ENCODE measurements around the gene FBXO3. TPM values are rescaled to one million over a fixed set of nuclear protein-coding genes. Genes with fewer than 3 reads are reported as not detected.
A peak's percentile ranks its signal among the peaks of the same experiment; 100 is the strongest.

The FBXO3 gene
- total RNA-seq, 1 experiment from 2014 or later: 29.6 TPM

DNA sequence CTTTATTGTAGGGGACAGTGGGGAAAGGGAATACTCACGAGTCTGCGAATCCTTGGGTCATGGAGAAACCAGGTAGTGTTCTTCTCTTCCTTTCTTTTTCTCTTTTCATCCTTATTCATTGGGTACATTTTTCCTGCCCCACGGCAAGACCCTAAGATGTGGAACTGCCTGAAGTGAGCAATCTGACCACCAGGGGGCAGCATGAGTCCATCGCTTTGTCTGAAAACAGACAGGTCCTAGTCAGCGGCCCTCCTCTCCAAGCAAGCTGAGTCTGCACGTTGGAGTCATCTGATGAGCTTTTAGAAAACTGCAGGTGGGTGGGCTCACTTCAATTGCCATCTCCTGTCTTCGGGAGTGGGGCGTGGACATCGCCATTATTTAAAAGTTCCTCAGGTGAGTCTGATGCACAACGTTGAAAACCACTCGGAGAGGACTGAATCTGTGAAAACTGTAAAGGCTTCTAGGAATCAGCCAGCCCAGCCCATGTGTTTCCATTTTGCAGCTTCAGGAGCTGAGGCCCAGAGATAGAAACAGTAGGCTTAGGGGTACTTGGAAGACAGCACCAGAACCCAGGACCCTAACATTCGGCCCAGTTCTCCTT is 34.0 kb upstream of the FBXO3 start:
- H3K36me3 ChIP-seq (ENCODE audit: control insufficient read depth, insufficient read depth, low read length): no peaks in the 10 kb centered on the region
- intact Hi-C loops (cut with micrococcal nuclease; ENCODE audit: unreplicated experiment): loop anchor here (1.0 kb wide), 1 partner anchor 21 kb away; no protein-coding TSS in a partner anchor
- Mint-ChIP-seq H3K4me3 (ENCODE audit: unreplicated experiment) (no peak overlapping the region), H3K27ac (ENCODE audit: unreplicated experiment) (no peak overlapping the region), H3K4me1 (ENCODE audit: low read depth, unreplicated experiment) (no peaks in the 10 kb centered on the region), H3K36me3 (ENCODE audit: insufficient read depth, unreplicated experiment) (no peaks in the 10 kb centered on the region), H3K27me3 (ENCODE audit: insufficient read depth, unreplicated experiment) (peaks cover 24% of the 10 kb centered on the region), H3K9me3 (ENCODE audit: unreplicated experiment) (no peaks in the 10 kb centered on the region)
- ChIA-PET POLR2A (no interaction called here), CTCF (interaction anchor here (0.5 to 2.6 kb wide), 11 partner anchors 8 to 1203 kb away, joined by 3 to 24 read pairs (median 4); partner anchors contain the start of gene CD59)
- H3K4me3 ChIP-seq (ENCODE audit: low read depth, low read length): no peak overlapping the region
- BruUV-seq (replicated peaks): no TSS peak
- H3K9me3 ChIP-seq: no peaks in the 10 kb centered on the region
- H3K27me3 ChIP-seq (replicated peaks; ENCODE audit: control insufficient read depth, insufficient read depth, low read length): no peaks in the 10 kb centered on the region
- no peaks in the 10 kb centered on the region for H3K4me1 ChIP-seq
- DNase-seq: peak; percentile 83 to 90
- peak; percentile 94 to 95 for TF ChIP-seq CTCF (IDR thresholded peaks at IDR 0.05; ENCODE audit: insufficient read depth in 1 of 2, low read depth in 1 of 2, low read length in 1 of 2, severe bottlenecking in 1 of 2, unreplicated experiment in 1 of 2)

GRCh38 chr11:33804471-33804870 is 30.2 kb upstream of the FBXO3 start:
- Mint-ChIP-seq H3K27me3 (ENCODE audit: insufficient read depth, unreplicated experiment) (peaks cover 33% of the 10 kb centered on the region), H3K4me1 (ENCODE audit: low read depth, unreplicated experiment) (peaks cover 12% of the 10 kb centered on the region), H3K9me3 (ENCODE audit: unreplicated experiment) (no peaks in the 10 kb centered on the region), H3K36me3 (ENCODE audit: insufficient read depth, unreplicated experiment) (no peaks in the 10 kb centered on the region), H3K27ac (ENCODE audit: unreplicated experiment) (no peak overlapping the region), H3K4me3 (ENCODE audit: unreplicated experiment) (no peak overlapping the region)
- intact Hi-C loops (cut with micrococcal nuclease; ENCODE audit: unreplicated experiment): no loop called here
- H3K36me3 ChIP-seq (ENCODE audit: control insufficient read depth, insufficient read depth, low read length): no peaks in the 10 kb centered on the region
- BruUV-seq (replicated peaks): no TSS peak
- TF ChIP-seq CTCF (IDR thresholded peaks at IDR 0.05; ENCODE audit: insufficient read depth in 1 of 2, low read depth in 1 of 2, low read length in 1 of 2, severe bottlenecking in 1 of 2, unreplicated experiment in 1 of 2): no peak
- DNase-seq: no peak
- CTCF ChIA-PET: no interaction called here
- no peaks in the 10 kb centered on the region; the same call in 1 of the 2 replicates for H3K27me3 ChIP-seq (replicated peaks; ENCODE audit: control insufficient read depth, insufficient read depth, low read length)
- H3K9me3 ChIP-seq: no peaks in the 10 kb centered on the region
- peaks cover 11% of the 10 kb centered on the region; the same call in 1 of the 2 replicates for H3K4me1 ChIP-seq
- no peak overlapping the region for H3K4me3 ChIP-seq (ENCODE audit: low read depth, low read length)
- POLR2A ChIA-PET: no interaction called here

DNA sequence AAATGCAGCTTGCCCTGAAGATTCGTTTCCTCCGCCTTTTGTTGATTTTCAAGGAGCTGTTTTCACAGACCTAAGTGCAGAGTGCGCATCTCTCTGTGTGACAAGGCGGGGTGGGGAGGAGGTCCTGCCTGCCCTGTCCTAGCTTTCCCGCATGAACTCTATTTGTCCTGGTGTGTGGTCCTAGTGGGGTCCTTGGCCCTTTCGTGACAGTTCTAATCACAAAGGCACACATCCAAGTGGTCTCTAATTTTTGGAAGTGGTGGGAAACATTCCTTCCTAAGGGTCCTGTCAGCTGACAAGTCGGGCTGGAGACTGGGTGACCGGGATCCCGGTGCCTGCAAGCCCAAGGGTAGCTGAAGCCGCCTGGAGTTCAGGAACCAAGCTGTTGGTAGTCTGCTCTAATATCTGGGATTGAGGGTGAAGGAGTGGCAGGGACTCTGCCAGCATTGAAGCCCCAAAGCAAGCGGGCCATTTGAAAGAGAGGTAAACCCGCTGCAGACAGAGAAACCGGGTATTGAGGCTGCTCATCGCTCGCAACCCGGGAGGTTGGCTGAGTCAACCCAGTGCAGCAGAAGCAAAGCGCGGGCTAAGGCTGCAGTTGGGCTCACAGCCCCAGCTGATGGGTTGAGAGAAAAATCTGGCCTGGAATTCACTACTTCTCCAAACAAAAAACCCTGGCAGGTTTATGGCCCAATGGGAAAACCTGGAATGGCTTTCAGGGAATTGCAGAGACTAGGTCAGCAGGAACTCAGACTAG is 28.1 kb upstream of the FBXO3 start:
- intact Hi-C loops (cut with micrococcal nuclease; ENCODE audit: unreplicated experiment): no loop called here
- H3K36me3 Mint-ChIP-seq (ENCODE audit: insufficient read depth, unreplicated experiment): no peaks in the 10 kb centered on the region
- no peak for TF ChIP-seq CTCF (IDR thresholded peaks at IDR 0.05; ENCODE audit: insufficient read depth in 1 of 2, low read depth in 1 of 2, low read length in 1 of 2, severe bottlenecking in 1 of 2, unreplicated experiment in 1 of 2)
- H3K27me3 Mint-ChIP-seq (ENCODE audit: insufficient read depth, unreplicated experiment): peaks cover 38% of the 10 kb centered on the region
- ChIA-PET CTCF (no interaction called here), POLR2A (no interaction called here)
- Histone ChIP-seq H3K27me3 (replicated peaks; ENCODE audit: control insufficient read depth, insufficient read depth, low read length) (no peaks in the 10 kb centered on the region; the same call in 1 of the 2 replicates), H3K4me3 (ENCODE audit: low read depth, low read length) (peak overlapping the region; percentile 13), H3K4me1 (peaks cover 11% of the 10 kb centered on the region; the same call in 1 of the 2 replicates), H3K9me3 (no peaks in the 10 kb centered on the region), H3K36me3 (ENCODE audit: control insufficient read depth, insufficient read depth, low read length) (no peaks in the 10 kb centered on the region)
- BruUV-seq (replicated peaks): no TSS peak
- no peak overlapping the region for H3K27ac Mint-ChIP-seq (ENCODE audit: unreplicated experiment)
- H3K9me3 Mint-ChIP-seq (ENCODE audit: unreplicated experiment): no peaks in the 10 kb centered on the region
- peak overlapping the region; percentile 59 for H3K4me3 Mint-ChIP-seq (ENCODE audit: unreplicated experiment)
- peaks cover 12% of the 10 kb centered on the region for H3K4me1 Mint-ChIP-seq (ENCODE audit: low read depth, unreplicated experiment)
- DNase-seq: peak; percentile 75 to 76
